PC-9 (cell line): Measurements from ENCODE around the gene CDH19.

Experiments used
- EZH2 ChIP-seq: fragments of 200-600 bp; sonication (generic); IDR thresholded peaks from 2 replicates; pipeline ENCODE4 v1.8.0; 2017; ENCODE audit warnings: antibody characterized with exemption, low read depth
- TF ChIP-seq, protein P1 (sequence below): fragments of 200-600 bp; sonication (generic); conservative IDR thresholded peaks from 2 replicates; pipeline ENCODE4 v1.6.1; 2017; ENCODE audit warnings: mixed run types, antibody characterized with exemption, mild to moderate bottlenecking, moderate library complexity

DNA sequence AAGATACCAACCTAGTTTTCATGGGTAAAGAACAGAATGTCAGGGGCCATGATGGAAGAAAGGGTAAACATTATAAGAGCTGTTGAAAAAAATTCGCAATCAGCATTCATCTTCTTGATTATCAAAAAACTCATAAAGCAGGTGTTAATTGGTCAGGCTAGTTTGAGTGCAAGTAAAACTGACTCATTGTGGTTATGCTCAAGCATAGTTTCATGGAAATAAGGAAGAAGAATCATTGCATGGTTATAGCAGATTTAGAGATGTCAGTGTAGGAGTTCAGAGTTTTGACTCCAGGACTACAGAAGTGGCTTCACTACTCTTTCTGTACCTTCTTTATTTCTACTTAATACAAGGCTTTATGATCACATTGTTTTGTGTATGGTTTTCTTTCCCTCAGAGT is 26.9 kb upstream of the CDH19 start:
- TF ChIP-seq, protein P1, sequence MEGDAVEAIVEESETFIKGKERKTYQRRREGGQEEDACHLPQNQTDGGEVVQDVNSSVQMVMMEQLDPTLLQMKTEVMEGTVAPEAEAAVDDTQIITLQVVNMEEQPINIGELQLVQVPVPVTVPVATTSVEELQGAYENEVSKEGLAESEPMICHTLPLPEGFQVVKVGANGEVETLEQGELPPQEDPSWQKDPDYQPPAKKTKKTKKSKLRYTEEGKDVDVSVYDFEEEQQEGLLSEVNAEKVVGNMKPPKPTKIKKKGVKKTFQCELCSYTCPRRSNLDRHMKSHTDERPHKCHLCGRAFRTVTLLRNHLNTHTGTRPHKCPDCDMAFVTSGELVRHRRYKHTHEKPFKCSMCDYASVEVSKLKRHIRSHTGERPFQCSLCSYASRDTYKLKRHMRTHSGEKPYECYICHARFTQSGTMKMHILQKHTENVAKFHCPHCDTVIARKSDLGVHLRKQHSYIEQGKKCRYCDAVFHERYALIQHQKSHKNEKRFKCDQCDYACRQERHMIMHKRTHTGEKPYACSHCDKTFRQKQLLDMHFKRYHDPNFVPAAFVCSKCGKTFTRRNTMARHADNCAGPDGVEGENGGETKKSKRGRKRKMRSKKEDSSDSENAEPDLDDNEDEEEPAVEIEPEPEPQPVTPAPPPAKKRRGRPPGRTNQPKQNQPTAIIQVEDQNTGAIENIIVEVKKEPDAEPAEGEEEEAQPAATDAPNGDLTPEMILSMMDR = no peak
- no peak for TF ChIP-seq EZH2
